NCI-H187 (cell line): ENCODE measurements around the gene GNG11.

ENCODE experiments used
- DNase-seq, 2 experiments: peaks; one replicate each; lab custom pipeline; 2025; lab: John Stamatoyannopoulos, UW

The GNG11 gene

DNA sequence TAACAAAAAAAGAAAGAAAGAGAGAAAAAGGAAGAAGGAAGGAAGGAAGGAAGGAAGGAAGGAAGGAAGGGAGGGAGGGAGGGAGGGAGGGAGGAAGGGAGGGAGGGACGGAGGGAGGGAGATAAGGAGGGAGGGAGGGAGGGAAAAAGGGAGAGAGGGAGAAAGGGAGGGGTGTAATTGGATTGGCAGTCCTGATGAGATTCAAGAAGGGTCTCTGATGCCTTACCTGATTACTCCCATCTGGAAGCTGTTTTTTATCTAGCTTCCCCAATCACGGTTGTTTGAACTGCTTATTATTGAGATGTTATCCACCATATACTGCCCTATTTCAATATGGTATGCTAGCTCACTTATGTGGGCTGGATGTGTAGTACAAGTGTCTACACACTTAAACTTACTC lies 27.3 kb downstream of the GNG11 start:
- DNase-seq = no peak

DNA sequence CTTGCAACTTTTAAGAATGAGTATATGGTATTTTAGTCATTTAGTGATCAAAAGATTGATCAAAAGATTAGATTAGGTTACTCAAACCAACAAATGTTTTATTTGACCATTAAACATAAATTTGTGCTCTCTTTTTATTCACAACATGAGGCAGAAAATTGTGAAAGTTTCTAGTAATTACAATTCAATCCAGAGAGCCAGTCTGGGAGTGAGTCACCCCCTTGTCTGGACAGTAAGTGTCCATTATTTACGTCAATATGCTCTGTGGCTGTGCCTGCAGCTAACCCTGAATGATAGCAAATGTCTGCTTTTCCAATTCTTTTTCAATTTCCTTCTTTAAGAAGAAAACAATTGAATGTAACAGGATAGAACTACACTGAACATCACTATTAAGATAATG lies 27.9 kb downstream of the GNG11 start:
- DNase-seq = no peak

DNA sequence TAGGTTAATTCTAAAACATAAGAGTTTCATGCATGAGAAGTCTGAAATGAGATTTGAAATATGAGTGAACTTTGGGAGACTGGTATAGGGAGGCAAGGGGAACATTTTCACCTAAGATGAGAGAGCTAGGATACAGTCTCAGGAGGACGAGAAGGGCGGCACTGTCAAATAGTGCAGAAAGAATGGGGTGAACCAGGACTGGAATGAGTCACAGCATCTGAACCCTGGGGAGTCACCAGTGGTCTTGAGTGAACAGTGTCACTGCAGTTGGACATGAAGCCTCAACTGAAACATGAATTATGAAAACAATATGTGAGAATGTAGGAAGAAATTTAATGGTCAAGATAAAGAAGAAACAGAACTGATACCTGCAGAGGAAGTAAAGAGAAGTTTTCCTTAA lies 33.8 kb downstream of the GNG11 start:
- no peak for DNase-seq

DNA sequence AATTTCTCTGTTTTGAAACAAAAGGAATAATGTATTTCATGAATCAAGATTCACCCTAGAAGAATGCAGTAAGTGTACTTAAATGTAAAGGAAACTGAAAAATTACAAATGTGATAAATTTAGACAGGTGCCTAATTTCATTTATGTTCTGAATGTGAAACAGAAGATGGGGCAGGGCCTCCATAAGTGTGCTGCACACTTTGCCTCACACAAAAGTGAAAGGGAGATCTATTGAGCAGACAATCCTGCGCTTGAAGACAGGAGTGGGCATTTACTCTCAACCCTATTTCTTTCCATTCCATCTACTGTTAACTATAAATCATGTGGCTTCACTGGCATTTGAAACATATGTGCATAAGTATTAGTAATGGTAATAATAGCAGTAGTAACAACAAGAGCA lies 36.2 kb downstream of the GNG11 start:
- DNase-seq = no peak

DNA sequence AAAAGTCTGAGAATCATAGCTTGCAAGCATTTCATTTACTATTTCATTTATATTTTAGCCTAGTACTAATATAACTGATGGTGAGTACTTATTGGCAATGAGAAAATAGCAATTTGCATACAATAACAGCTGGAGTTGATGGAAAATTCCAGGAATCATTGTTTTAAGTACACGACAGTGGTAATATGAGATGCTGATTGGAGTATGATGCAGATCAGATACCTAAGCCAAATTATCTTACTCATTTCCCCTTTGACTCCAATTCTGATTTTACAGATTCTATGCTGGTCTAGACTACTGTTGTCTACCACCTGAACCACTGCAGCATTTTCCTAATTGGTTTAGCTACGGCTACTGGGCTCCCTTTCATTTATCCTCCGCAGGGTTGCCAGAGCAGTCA lies 36.7 kb downstream of the GNG11 start:
- DNase-seq = no peak

DNA sequence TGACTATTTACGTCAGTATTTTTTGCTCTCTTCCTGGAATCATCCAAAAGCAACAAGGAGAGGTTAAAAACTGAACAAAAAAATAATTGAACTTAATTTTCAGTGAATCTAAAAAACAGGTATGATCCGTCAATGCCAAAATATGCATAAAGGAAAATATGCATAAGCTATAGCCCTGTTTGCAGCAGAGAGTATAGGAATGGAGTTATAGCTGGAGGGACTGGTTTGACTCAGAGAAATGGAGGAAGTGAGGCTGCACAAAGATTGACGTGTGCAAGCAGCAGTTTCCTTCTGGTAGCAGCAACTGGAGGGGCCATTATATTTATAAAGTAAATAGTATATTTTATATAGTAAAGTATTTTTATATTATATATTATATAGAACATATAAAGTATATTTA lies 37.1 kb downstream of the GNG11 start:
- DNase-seq = no peak

DNA sequence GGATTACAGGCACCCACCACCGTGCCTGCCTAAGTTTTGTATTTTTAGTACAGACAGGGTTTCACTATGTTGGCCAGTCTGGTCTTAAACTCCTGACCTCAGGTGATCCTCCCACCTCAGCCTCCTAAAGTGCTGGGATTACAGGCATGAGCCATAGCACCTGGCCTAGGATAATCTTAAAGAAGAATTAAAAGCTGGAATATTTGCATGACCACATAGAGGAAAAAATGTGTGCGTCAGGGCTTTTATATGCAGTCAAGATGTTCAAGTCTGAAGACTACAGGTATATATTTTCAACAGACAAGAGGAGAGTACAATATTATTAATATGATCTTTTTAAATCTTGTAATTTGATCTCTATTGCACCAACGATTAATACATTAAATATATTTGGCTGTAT lies 39.5 kb downstream of the GNG11 start:
- DNase-seq = no peak

DNA sequence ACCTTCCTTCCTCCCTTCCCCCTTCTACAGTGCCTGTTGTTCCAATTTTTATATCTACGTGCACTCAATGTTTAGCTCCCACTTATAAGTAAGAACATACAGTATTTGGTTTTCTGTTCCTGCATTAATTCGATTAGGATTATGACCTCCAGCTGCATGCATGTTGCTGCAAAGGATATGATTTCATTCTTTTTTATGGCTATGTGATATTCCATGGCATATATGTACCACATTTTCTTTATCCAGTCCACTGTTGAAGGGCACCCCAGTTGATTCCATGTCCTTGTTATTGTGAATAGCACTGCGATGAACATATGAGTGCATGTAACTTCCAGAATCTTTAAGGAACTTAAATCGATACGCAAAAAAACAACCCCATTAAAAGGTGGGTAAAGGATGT lies 42.7 kb downstream of the GNG11 start:
- DNase-seq = no peak

DNA sequence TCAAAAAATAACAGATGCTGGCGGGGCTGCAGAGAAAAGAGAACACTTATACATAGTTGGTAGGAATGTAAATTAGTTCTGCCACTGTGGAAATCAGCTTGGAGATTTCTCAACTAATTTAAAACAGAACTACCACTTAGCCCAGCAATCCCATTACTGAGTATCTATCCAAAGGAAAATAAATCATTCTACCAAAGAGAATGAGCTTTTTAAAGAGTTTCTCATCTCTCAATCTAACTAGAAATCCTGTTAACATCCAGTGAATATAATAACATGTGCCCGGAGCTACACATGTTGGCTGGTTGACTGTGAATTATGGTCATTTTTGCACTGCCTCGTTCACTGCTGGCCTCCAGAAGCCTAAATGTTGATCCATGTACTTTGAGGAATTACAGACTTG lies 43.3 kb downstream of the GNG11 start:
- no peak for DNase-seq

DNA sequence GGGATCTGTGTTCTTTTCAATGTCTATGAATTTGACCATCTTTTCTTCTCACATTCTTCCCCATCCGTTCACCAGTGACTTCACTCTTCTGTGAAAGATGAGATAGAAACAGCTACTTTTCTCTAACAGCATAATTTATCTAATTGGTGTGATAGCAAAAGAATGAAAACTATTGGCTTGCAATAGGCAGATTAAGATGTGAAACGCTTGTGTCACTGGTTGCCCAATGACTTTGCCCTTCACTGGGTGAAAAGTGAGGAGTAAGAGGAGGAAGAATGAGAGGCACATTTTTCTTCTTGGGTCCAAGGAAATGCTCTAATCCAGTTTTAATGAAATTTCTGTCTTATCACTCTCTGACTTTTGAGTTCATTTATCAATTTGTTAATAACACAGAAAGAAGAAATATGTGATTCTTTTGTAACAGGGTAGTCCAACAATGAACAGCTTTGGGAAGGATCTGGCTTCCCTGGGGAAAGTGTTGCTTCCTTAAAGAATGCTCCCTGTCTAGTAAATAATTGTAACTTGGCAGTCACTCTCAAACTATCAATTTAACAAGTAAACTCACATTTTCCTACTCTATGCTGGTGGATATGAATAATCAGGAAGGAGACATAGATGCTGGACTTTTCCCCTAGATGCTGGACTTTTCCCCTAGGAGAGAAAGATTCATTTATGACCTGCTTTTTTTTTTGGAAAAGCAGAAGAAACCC lies 47.5 kb downstream of the GNG11 start:
- DNase-seq = no peak

DNA sequence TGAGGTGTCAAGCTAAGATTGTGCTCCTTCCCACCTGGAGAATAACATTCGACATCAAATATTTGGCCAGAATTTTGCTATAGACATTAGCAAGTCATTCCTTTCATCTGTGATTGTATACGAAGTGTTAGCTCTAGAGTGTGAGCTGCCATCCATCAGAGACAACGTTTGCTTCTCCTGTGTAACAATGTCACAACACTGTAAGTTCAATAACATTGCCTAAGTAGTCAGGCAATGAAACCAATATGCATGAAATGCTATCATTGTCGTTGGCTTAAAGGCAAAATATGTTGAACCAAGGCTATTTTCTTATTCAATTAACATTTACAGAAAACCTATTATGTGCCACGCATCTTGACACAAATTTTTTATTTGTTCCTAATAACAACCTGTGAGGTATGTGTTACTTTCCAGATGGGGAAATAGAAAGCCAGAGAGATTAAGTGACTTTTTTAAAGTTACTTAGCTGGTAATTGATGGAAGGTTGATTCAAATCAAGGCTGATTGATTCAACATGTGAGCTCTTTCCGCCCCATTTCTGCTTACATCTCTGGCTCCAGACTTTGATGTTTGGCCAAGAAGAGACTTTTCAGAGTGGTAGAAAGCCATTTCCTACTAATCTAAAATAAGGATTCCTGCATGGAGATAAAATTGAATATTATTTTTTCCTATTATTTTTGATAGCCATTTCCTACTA lies 50.6 kb downstream of the GNG11 start:
- DNase-seq = no peak

DNA sequence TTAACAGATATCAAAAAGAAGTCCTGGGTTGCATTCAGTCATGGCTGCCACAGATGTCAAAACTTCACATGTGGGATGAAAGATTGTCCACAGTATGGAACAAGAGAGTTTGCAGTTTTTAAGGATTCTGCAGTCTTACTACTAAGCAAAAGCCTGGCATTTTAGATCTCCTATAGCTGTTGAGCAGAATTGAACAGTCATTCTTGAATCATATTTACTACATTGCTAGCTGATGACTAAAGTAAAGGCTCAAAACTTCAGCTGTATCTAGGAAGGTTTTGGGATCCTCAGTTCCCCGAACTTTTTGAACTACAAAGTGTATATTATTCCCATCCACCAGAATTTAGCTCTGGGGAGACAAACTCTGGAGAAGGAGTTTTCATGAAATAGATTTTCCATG lies 51.6 kb downstream of the GNG11 start:
- no peak for DNase-seq

DNA sequence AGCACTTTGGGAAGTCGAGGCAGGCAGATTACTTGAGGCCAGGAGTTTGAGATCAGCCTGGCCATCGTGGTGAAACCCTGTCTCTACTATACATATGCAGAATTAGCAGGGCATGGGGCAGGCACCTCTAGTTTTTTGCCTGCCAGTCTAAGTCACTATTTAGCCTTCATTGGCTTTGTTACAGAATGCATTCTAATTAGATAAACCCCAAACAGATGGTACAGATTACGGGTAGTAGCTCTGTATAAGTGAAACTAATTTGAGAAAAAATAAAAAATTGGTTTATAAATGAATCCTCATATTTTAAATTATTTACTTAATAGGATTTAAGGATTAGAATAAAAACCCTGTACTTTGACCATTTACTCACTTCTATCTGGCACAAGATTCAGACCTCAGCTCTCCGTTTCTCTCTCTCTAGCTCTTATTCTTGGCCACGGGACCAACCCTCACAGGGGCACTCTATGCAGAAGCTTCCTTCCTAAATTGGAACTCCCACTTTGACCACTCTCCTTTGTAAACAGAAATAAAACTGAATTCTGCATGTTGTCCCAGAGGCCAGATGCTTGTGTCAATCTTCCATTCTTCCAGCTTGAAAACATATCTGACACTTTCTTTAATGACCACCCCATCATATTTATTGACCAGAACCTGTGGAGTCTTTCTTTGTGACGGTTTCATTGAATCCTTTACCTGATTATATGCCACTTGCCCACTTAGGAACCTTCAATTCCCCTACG lies 55.8 kb downstream of the GNG11 start:
- no peak for DNase-seq
